GM19193 (cell line): ENCODE measurements around the gene MIEF1.

Experiments
- POLR2A ChIP-seq: IDR thresholded peaks from 4 replicates; pipeline ENCODE4 v1.6.1; 2011; ENCODE audit not compliant: insufficient read depth, insufficient read length; ENCODE audit errors: extremely low read depth

Gene MIEF1

GRCh38 chr22:39477542-39477941 lies 24.5 kb upstream of the MIEF1 start:
- TF ChIP-seq POLR2A, result no peak

GRCh38 chr22:39478441-39478850 lies 23.6 kb upstream of the MIEF1 start:
- TF ChIP-seq POLR2A, result no peak

GRCh38 chr22:39479254-39479653 lies 22.8 kb upstream of the MIEF1 start:
- TF ChIP-seq POLR2A, result no peak

GRCh38 chr22:39480557-39480956 lies 21.5 kb upstream of the MIEF1 start:
- TF ChIP-seq POLR2A, result no peak

GRCh38 chr22:39481054-39481453 lies 21.0 kb upstream of the MIEF1 start:
- no peak for TF ChIP-seq POLR2A

GRCh38 chr22:39481595-39481994 lies 20.5 kb upstream of the MIEF1 start:
- no peak for TF ChIP-seq POLR2A

GRCh38 chr22:39482768-39483167 lies 19.3 kb upstream of the MIEF1 start:
- TF ChIP-seq POLR2A, result no peak

- TF ChIP-seq POLR2A, result no peak
Observed at GRCh38 chr22:39486951-39487825, 14.9 kb upstream of the MIEF1 start.

GRCh38 chr22:39487826-39488520 lies 14.1 kb upstream of the MIEF1 start:
- TF ChIP-seq POLR2A, result no peak

- no peak for TF ChIP-seq POLR2A
Observed at GRCh38 chr22:39488563-39489083, 13.5 kb upstream of the MIEF1 start.

GRCh38 chr22:39489094-39490068 lies 12.7 kb upstream of the MIEF1 start:
- no peak for TF ChIP-seq POLR2A

- TF ChIP-seq POLR2A, result no peak
Observed at GRCh38 chr22:39490135-39490798, 11.8 kb upstream of the MIEF1 start.

GRCh38 chr22:39490966-39491680 lies 11.0 kb upstream of the MIEF1 start:
- no peak for TF ChIP-seq POLR2A
